Keratinocyte (primary cell): ENCODE measurements around the gene ZNF84. TPM values are rescaled to one million over a fixed set of nuclear protein-coding genes. Genes with fewer than 3 reads are reported as not detected.

Experiments
- DNase-seq: peaks from one replicate; pipeline ENCODE4 v3.0.0-alpha.2; 2011; ENCODE audit warnings: low read depth, missing footprints, low spot score
- FAIRE-seq: peaks from 2 replicates; lab custom pipeline; 2011; peaks lifted over from hg19 to GRCh38; lab: Jason Lieb, UNC
- H2AFZ ChIP-seq: 2 replicates; pipeline ENCODE4 v1.6.0; 2012; ENCODE audit warnings: low read length, control low read depth, inconsistent platforms; ENCODE audit not compliant: control insufficient read depth
- H3K27ac ChIP-seq: 2 replicates; pipeline ENCODE4 v1.5.1; 2011; ENCODE audit warnings: low read length; ENCODE audit not compliant: control insufficient read depth, insufficient read depth
- H3K27me3 ChIP-seq: 3 replicates; pipeline ENCODE4 v1.6.0; 2011; ENCODE audit warnings: low read length; ENCODE audit not compliant: control insufficient read depth, insufficient read depth; ENCODE audit errors: extremely low read depth
- H3K36me3 ChIP-seq, 2 experiments: 2 replicates in 1 of 2; 3 replicates in 1 of 2; pipeline ENCODE4 v1.5.1; 2011; ENCODE audit warnings: low read length in 2 of 2, mild to moderate bottlenecking in 1 of 2; ENCODE audit not compliant: control insufficient read depth in 2 of 2, insufficient read depth in 2 of 2; ENCODE audit errors: extremely low read depth in 1 of 2
- H3K4me1 ChIP-seq: 3 replicates; pipeline ENCODE4 v1.5.1; 2011; ENCODE audit warnings: low read length; ENCODE audit not compliant: control insufficient read depth, insufficient read depth; ENCODE audit errors: extremely low read depth
- H3K4me2 ChIP-seq: 3 replicates; pipeline ENCODE4 v1.6.0; 2011; ENCODE audit warnings: low read depth, low read length; ENCODE audit not compliant: control insufficient read depth, insufficient read depth; ENCODE audit errors: extremely low read depth
- H3K4me3 ChIP-seq, 3 experiments: fragments of 200-600 bp in 1 of 3; sonication (generic) in 1 of 3; 2 replicates in 2 of 3; 3 replicates in 1 of 3; pipeline ENCODE4 v1.5.1; 2011 to 2016; ENCODE audit warnings: low read length in 3 of 3, mild to moderate bottlenecking in 3 of 3, control low read depth in 2 of 3, inconsistent platforms in 1 of 3, low read depth in 1 of 3, mixed read lengths in 1 of 3, mixed run types in 1 of 3, moderate library complexity in 1 of 3; ENCODE audit not compliant: control insufficient read depth in 2 of 3, insufficient read depth in 2 of 3; ENCODE audit errors: extremely low read depth in 1 of 3
- H3K79me2 ChIP-seq: 2 replicates; pipeline ENCODE4 v1.6.0; 2012; ENCODE audit warnings: low read length; ENCODE audit not compliant: control insufficient read depth, insufficient read depth
- H3K9ac ChIP-seq: 3 replicates; pipeline ENCODE4 v1.6.0; 2011; ENCODE audit warnings: low read length; ENCODE audit not compliant: control insufficient read depth, insufficient read depth; ENCODE audit errors: extremely low read depth
- H3K9me1 ChIP-seq: 3 replicates; pipeline ENCODE4 v1.6.0; 2011; ENCODE audit warnings: low read length; ENCODE audit not compliant: control insufficient read depth, insufficient read depth; ENCODE audit errors: extremely low read depth
- H3K9me3 ChIP-seq: 2 replicates; pipeline ENCODE4 v1.5.1; 2012; ENCODE audit warnings: low read depth, low read length; ENCODE audit not compliant: control insufficient read depth
- H4K20me1 ChIP-seq: 3 replicates; pipeline ENCODE4 v1.6.0; 2011; ENCODE audit warnings: low read length; ENCODE audit not compliant: control insufficient read depth, insufficient read depth; ENCODE audit errors: extremely low read depth
- CTCF ChIP-seq, 3 experiments: IDR thresholded peaks in 1 of 3; conservative IDR thresholded peaks in 1 of 3; optimal IDR thresholded peaks in 1 of 3; 2 replicates in 2 of 3; 3 replicates in 1 of 3; pipeline versions ENCODE3 to v1.5.1; 2011; ENCODE audit warnings: low read length in 3 of 3, mild to moderate bottlenecking in 3 of 3, moderate library complexity in 2 of 3, control low read depth in 1 of 3, inconsistent platforms in 1 of 3; ENCODE audit not compliant: insufficient read depth in 2 of 3; ENCODE audit errors: extremely low read depth in 1 of 3
- EZH2 ChIP-seq: IDR thresholded peaks from one replicate; pipeline ENCODE4 v1.6.1; 2012; ENCODE audit warnings: inconsistent platforms, mild to moderate bottlenecking, low read length, moderate library complexity
- dilution Hi-C: fragments of 300-500 bp; cut with MboI; formaldehyde crosslinking; loops from one replicate; pipeline ENCODE4 v1.7.0; 2020; ENCODE audit warnings: low sequenced_read_pairs; ENCODE audit not compliant: extremely low pct_ligation_motif_present
- polyA plus RNA-seq, 5 experiments: library from polyadenylated mRNA; depleted of rRNA in 3 of 5; stranded (reverse) in 3 of 5; stranded (forward) in 1 of 5; unstranded in 1 of 5; fragments of >200 nt; gene quantifications; 1 replicate in 1 of 5; 2 replicates in 3 of 5; 3 replicates in 1 of 5; pipeline versions ENCODE4 v1.2.1 to v1.2.3, GENCODE V29; 2011 to 2012; ENCODE audit warnings: missing spikeins in 2 of 5, low read depth in 1 of 5, low replicate concordance in 1 of 5

The ZNF84 gene
- polyA plus RNA-seq, 1 donor (not counting 4 experiments of a cell fraction or from before 2014, with no cell fraction given) = 24.9 TPM

- Histone ChIP-seq H3K4me3 (no peak overlapping the region), H3K9me3 (peaks cover 63% of the 10 kb centered on the region)
- FAIRE-seq = no peak
Measured at GRCh38 chr12:133058203-133059113, 21.1 kb downstream of the ZNF84 start.

GRCh38 chr12:133061954-133062353 is 24.6 kb downstream of the ZNF84 start:
- H3K27me3 ChIP-seq = no peaks in the 10 kb centered on the region
- H3K4me1 ChIP-seq = no peaks in the 10 kb centered on the region
- H4K20me1 ChIP-seq = no peaks in the 10 kb centered on the region
- DNase-seq = no peak
- no peak overlapping the region for H2AFZ ChIP-seq
- H3K9me3 ChIP-seq = peaks cover 67% of the 10 kb centered on the region
- H3K4me2 ChIP-seq = no peak overlapping the region
- TF ChIP-seq CTCF (optimal IDR thresholded peaks at IDR 0.05 in 1 of 3, IDR thresholded peaks at IDR 0.05 in 1 of 3, conservative IDR thresholded peaks at IDR 0.05 in 1 of 3; ENCODE audit: extremely low read depth in 1 of 3, insufficient read depth in 2 of 3, low read length in 3 of 3) (no peak), EZH2 (no peak)
- peaks cover 3 to 9% of the 10 kb centered on the region in 2 experiments for H3K36me3 ChIP-seq
- no peak overlapping the region for H3K27ac ChIP-seq
- no peaks in the 10 kb centered on the region for H3K9me1 ChIP-seq
- no peak overlapping the region for H3K9ac ChIP-seq
- no peak overlapping the region for H3K4me3 ChIP-seq
- H3K79me2 ChIP-seq = no peaks in the 10 kb centered on the region
- FAIRE-seq = no peak
- dilution Hi-C loops = no loop called here

More at GRCh38 chr12:133058203-133059113, 21.1 kb downstream of the ZNF84 start:
- Histone ChIP-seq H3K36me3 (peaks cover 10 to 16% of the 10 kb centered on the region in 2 experiments), H4K20me1 (no peaks in the 10 kb centered on the region), H3K27me3 (no peaks in the 10 kb centered on the region), H3K4me2 (no peak overlapping the region), H2AFZ (no peak overlapping the region), H3K79me2 (no peaks in the 10 kb centered on the region), H3K9me1 (no peaks in the 10 kb centered on the region), H3K27ac (no peak overlapping the region), H3K9ac (no peak overlapping the region), H3K4me1 (no peaks in the 10 kb centered on the region)
- no peak for TF ChIP-seq CTCF (optimal IDR thresholded peaks at IDR 0.05 in 1 of 3, IDR thresholded peaks at IDR 0.05 in 1 of 3, conservative IDR thresholded peaks at IDR 0.05 in 1 of 3; ENCODE audit: extremely low read depth in 1 of 3, insufficient read depth in 2 of 3, low read length in 3 of 3)
- TF ChIP-seq EZH2 = no peak
- no peak for DNase-seq
- dilution Hi-C loops = no loop called here
